Endodermal cell (in vitro differentiated cells): ENCODE results near the gene VTI1A. TPM values are rescaled to one million over a fixed set of nuclear protein-coding genes. Genes with fewer than 3 reads are reported as not detected.
"Not testable (repeated sequence)": the region's sequence is repeated elsewhere in the genome, so short reads cannot be mapped to it uniquely, and the experiment has no call there.

ENCODE experiments used
- DNase-seq: peaks from one replicate; pipeline ENCODE4 v3.0.0-alpha.2; 2017
- H3K27ac ChIP-seq: 2 replicates; pipeline ENCODE4 v1.5.1; 2013; ENCODE audit warnings: mild to moderate bottlenecking, low read depth, low read length, moderate library complexity
- H3K27me3 ChIP-seq: 2 replicates; pipeline ENCODE4 v1.6.1; 2013; ENCODE audit warnings: mild to moderate bottlenecking, low read length, moderate library complexity; ENCODE audit not compliant: insufficient read depth, control insufficient read depth, poor library complexity, severe bottlenecking
- H3K36me3 ChIP-seq: 2 replicates; pipeline ENCODE4 v1.7.0; 2013; ENCODE audit warnings: mild to moderate bottlenecking, low read length, moderate library complexity; ENCODE audit not compliant: control insufficient read depth, insufficient read depth
- H3K4me1 ChIP-seq: one replicate; pipeline ENCODE4 v1.7.0; 2013; ENCODE audit warnings: low read length; ENCODE audit not compliant: control insufficient read depth, insufficient read depth
- H3K4me3 ChIP-seq: 2 replicates; pipeline ENCODE4 v1.5.1; 2013; ENCODE audit warnings: mild to moderate bottlenecking, low read length, moderate library complexity
- H3K9ac ChIP-seq: 2 replicates; pipeline ENCODE4 v1.6.1; 2013; ENCODE audit warnings: mild to moderate bottlenecking, low read length, moderate library complexity; ENCODE audit not compliant: poor library complexity, severe bottlenecking; ENCODE audit errors: extremely low read depth
- H3K9me3 ChIP-seq: 2 replicates; pipeline ENCODE4 v1.6.1; 2013; ENCODE audit warnings: mild to moderate bottlenecking, low read length, moderate library complexity; ENCODE audit not compliant: control insufficient read depth
- H3K27ac Mint-ChIP-seq: 2 replicates; pipeline ENCODE4 v1.8.0; 2020; ENCODE audit warnings: mixed read lengths
- H3K27me3 Mint-ChIP-seq: 2 replicates; pipeline ENCODE4 v1.8.0; 2021; ENCODE audit warnings: mild to moderate bottlenecking, mixed read lengths; ENCODE audit not compliant: insufficient read depth
- H3K36me3 Mint-ChIP-seq: 2 replicates; pipeline ENCODE4 v1.8.0; 2020; ENCODE audit warnings: low read depth, mixed read lengths
- H3K4me1 Mint-ChIP-seq: 2 replicates; pipeline ENCODE4 v1.8.0; 2020; ENCODE audit warnings: mixed read lengths
- H3K4me3 Mint-ChIP-seq: 2 replicates; pipeline ENCODE4 v1.8.0; 2020; ENCODE audit warnings: mild to moderate bottlenecking, moderate library complexity, mixed read lengths
- H3K9me3 Mint-ChIP-seq: 2 replicates; pipeline ENCODE4 v1.8.0; 2020; ENCODE audit warnings: mild to moderate bottlenecking, mixed read lengths
- WGBS, 2 experiments: methylation state at CpG; one replicate each; pipeline versions ENCODE4 v1.1.5 to v1.1.7; 2013; ENCODE audit warnings: missing lambda C conversion rate in 2 of 2, mixed read lengths in 1 of 2; ENCODE audit not compliant: insufficient coverage in 1 of 2, insufficient read length in 1 of 2; 5-methylcytosine and 5-hydroxymethylcytosine counted together
- total RNA-seq, 2 donors: library from RNA; stranded (reverse); fragmentation: NEBNext Ultra II Directional in 1 of 2; extraction: Animal tissue kit (Norgen Biotek cat#: 25700) in 1 of 2; gene quantifications; 2 replicates in 1 of 2; 3 replicates in 1 of 2; pipeline ENCODE4 v1.2.1, GENCODE V29; 2021
- TF ChIP-seq, protein P1 (sequence below): fragments of 200-600 bp; sonication (generic); conservative IDR thresholded peaks from 2 replicates; pipeline ENCODE4 v1.5.0; 2021; ENCODE audit warnings: antibody characterized with exemption, mild to moderate bottlenecking

VTI1A gene
- total RNA-seq, 2 donors from 2014 or later = 27.0 to 29.9 TPM

DNA sequence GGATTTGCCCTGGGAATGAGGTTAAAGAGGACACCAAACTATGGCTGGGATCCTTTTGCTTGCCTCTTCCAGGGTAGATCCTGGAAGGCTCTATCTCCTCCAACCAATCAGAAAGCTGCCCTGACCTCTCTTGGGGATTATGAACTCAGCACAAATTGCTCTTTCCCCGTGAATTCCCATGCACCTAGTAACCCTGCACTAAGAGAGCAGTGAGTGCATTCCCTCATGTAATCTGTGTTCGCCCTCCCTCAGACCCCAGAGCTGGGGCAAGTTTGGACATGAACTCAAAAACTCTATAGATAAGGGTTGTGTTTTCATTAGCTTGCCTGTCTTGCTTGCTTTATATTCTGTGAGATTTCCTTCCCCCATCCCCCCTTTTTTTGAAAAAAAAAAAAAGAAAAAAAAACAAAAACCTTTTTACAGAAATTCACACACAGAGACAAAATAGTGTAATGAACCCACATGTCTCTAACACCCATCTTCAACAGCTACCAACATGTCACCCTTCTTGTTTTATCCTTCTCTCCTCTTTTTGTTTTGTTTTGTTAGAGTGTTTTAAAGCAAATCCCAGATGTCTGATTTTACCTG lies 277.5 kb downstream of the VTI1A start:
- Mint-ChIP-seq H3K27ac (no peak overlapping the region), H3K9me3 (peaks cover 3% of the 10 kb centered on the region), H3K27me3 (no peaks in the 10 kb centered on the region), H3K4me1 (peaks cover 31% of the 10 kb centered on the region), H3K4me3 (no peak overlapping the region), H3K36me3 (peaks cover 1% of the 10 kb centered on the region)
- Histone ChIP-seq H3K4me3 (no peak overlapping the region), H3K27me3 (no peaks in the 10 kb centered on the region), H3K9ac (no peak overlapping the region), H3K4me1 (peaks cover 17% of the 10 kb centered on the region), H3K9me3 (no peaks in the 10 kb centered on the region), H3K36me3 (no peaks in the 10 kb centered on the region), H3K27ac (no peak overlapping the region)
- TF ChIP-seq, protein P1, sequence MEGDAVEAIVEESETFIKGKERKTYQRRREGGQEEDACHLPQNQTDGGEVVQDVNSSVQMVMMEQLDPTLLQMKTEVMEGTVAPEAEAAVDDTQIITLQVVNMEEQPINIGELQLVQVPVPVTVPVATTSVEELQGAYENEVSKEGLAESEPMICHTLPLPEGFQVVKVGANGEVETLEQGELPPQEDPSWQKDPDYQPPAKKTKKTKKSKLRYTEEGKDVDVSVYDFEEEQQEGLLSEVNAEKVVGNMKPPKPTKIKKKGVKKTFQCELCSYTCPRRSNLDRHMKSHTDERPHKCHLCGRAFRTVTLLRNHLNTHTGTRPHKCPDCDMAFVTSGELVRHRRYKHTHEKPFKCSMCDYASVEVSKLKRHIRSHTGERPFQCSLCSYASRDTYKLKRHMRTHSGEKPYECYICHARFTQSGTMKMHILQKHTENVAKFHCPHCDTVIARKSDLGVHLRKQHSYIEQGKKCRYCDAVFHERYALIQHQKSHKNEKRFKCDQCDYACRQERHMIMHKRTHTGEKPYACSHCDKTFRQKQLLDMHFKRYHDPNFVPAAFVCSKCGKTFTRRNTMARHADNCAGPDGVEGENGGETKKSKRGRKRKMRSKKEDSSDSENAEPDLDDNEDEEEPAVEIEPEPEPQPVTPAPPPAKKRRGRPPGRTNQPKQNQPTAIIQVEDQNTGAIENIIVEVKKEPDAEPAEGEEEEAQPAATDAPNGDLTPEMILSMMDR = no peak
- DNase-seq = no peak
- 50 to 80% methylated on average over 1 to 2 of the region's 2 CpGs for WGBS, 2 experiments

DNA sequence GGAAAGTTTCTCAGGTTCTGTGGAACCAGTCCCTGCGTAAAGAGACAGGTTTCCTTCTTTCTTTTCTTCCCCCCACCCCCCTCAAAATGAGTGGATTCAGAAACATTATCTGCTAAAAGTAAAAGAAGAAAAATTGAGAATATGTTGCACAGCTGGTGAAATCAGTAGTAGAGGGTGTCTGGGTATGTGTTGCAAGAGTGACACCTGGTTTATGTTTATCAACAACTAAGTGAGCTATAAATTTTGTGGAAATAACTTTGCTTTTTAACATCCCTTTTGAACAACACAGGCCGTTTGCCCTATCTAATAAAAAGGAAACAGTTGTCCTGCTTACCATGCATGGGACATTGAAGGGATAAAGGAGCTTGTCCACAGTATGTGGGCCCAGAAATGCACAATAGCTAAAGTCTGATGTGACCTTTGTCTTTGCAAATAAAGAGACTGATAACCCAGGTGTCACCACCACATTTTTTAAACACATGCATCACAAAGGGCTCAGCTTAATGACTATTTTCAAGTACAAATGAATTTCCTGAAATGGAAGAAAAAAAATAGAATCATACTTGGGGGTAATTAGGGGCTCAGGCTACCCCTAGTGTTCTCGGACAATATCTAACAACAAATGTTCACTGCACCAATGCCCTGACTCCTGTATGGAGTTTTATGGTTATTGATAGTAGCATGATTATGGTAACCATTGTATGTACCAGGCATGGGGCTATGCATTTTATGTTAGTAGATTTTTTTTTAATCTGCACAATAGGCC lies 281.3 kb downstream of the VTI1A start:
- H3K4me3 ChIP-seq = peak overlapping the region; percentile 41
- DNase-seq = no peak
- H3K9ac ChIP-seq = no peak overlapping the region
- no peaks in the 10 kb centered on the region for H3K27me3 ChIP-seq
- no peak overlapping the region for H3K4me3 Mint-ChIP-seq
- H3K27me3 Mint-ChIP-seq = no peaks in the 10 kb centered on the region
- H3K4me1 Mint-ChIP-seq = peaks cover 48% of the 10 kb centered on the region
- H3K4me1 ChIP-seq = peaks cover 17% of the 10 kb centered on the region
- no peaks in the 10 kb centered on the region for H3K36me3 ChIP-seq
- peaks cover 1% of the 10 kb centered on the region for H3K36me3 Mint-ChIP-seq
- peaks cover 3% of the 10 kb centered on the region for H3K9me3 Mint-ChIP-seq
- H3K27ac ChIP-seq = no peak overlapping the region
- H3K27ac Mint-ChIP-seq = peak overlapping the region; percentile 76
- WGBS, 2 experiments = 86% methylated on average over 3 of the region's 3 CpGs; no CpG with 5 or more reads in 1 of the 2 experiments
- TF ChIP-seq, protein P1 = no peak
- H3K9me3 ChIP-seq = no peaks in the 10 kb centered on the region

DNA sequence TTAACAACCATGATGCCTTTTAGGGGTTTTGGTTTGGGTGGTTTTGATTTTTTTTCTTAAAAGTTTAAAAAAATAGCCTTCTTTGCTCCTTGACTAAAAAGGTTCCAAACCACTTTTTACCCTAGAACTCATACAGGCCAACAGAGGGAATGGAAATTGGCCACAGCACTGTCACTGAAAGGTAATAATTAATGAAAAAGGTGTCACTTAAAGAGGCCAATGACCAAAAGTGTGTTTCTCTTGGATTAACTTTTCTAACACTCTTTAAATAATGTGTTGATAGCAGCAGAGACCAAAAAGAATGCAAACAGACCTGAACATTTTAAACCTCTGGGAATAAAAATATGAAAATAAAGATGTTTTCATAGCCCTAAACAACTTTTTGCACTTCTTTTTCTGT lies 282.0 kb downstream of the VTI1A start:
- Histone ChIP-seq H3K9ac (no peak overlapping the region), H3K27ac (no peak overlapping the region), H3K9me3 (no peaks in the 10 kb centered on the region), H3K36me3 (no peaks in the 10 kb centered on the region), H3K4me3 (peak overlapping the region; percentile 41), H3K4me1 (peaks cover 17% of the 10 kb centered on the region), H3K27me3 (no peaks in the 10 kb centered on the region)
- Mint-ChIP-seq H3K27me3 (no peaks in the 10 kb centered on the region), H3K27ac (no peak overlapping the region), H3K9me3 (peaks cover 3% of the 10 kb centered on the region), H3K36me3 (peaks cover 1% of the 10 kb centered on the region), H3K4me1 (peaks cover 46% of the 10 kb centered on the region), H3K4me3 (no peak overlapping the region)
- TF ChIP-seq, protein P1 = no peak
- DNase-seq = no peak

DNA sequence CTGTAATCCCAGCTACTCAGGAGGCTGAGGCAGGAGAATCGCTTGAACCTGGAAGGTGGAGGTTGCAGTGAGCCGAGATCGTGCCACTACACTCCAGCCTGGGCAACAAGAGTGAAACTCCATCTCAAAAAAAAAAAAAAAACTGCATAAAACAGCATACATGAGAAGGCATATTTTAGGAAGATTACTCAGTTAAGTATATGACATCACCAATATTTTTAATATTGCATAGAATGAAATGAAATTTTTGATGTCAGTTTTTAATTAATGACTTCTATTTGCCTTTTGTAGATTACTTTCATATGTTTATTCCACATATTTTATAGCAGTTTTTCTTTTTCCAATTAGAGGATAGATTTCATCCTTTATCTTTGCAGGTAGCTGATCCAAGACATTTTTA lies 284.4 kb downstream of the VTI1A start:
- not testable (repeated sequence) for H3K4me3 Mint-ChIP-seq, H3K27ac ChIP-seq

More for the DNA sequence above, 284.4 kb downstream of the VTI1A start:
- H3K36me3 ChIP-seq, H3K4me3 ChIP-seq, H3K9me3 ChIP-seq, H3K9ac ChIP-seq, H3K36me3 Mint-ChIP-seq, H3K9me3 Mint-ChIP-seq, H3K27ac Mint-ChIP-seq, DNase-seq, H3K27me3 ChIP-seq, H3K27me3 Mint-ChIP-seq: not testable (repeated sequence)
- H3K4me1 ChIP-seq = peaks cover 17% of the 10 kb centered on the region
- no CpG with 5 or more reads among the region's 3 CpGs for WGBS, 2 experiments
- peaks cover 42% of the 10 kb centered on the region for H3K4me1 Mint-ChIP-seq
